HG03342 (cell line): ENCODE measurements around the gene SEC31B.

Experiments used
- ATAC-seq: cut with Tn5 transposase; IDR thresholded peaks from one replicate; pipeline ENCODE4 v1.9.1; 2021; ENCODE audit warnings: mild to moderate bottlenecking, moderate library complexity; ENCODE audit not compliant: unreplicated experiment

Gene SEC31B

DNA sequence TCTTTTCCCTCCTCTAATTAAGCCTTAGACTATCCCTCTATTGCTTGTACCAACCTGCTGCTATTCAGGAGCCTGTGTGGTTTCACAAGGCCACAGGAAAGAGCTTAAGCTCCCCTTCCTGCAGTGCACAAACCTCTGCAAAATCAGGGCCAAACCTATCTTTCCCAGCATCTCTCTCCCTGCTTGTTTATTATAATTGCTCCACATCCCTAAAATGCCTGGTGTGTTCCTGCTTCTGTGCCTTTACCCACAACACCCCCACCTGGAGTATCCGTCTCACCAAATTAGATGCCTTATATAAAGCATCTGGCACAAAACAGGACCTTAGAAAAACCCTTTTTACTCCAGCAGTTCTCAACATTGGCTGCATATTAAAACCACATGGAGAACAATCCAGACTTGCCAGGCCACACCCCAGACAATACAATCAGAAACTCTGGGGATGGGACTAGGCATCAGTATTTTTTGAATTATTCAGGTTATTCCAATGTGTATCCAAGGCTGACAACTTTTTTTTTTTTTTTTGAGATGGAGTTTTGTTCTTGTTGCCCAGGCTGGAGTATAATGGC, 16.7 kb downstream of the SEC31B start:
- no peak for ATAC-seq

DNA sequence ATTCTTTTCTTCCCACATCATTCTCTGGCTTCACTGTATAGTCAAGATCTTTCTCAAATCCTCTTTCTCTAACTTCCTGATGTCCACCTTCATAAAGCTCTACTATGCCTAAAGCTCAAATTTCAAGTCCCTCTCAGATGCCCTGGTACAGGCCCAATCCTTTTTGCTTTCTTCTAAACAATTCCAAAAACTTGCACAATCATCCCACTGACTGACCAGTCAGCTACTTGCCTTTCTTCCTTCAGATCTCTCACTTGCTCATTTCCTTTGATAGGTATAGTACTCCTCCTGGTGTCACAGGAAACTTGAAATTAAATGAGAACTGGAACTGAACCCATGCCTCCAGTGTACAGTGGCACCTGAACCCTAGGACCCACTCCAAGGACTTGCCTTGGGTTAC, 18.2 kb downstream of the SEC31B start:
- no peak for ATAC-seq

DNA sequence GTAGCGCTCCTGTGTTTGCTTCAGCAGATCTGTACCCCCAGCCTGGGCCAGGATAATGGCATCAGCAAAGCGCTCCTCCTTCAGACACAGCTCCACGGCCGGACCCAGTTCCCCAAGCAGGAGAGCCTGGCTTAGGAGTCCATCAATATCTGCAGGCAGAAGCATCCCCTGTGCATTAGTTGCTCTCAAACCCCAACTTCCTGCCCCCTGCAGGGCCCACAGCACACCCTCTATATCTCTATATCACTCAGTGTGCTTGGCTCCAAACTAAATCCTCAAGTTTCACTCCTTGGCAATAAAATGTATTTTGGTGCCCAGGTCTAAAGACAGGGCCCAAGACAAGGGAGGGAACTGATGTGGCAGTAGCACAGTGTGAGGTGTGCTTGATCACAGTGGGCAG, 21.6 kb downstream of the SEC31B start:
- no peak for ATAC-seq

DNA sequence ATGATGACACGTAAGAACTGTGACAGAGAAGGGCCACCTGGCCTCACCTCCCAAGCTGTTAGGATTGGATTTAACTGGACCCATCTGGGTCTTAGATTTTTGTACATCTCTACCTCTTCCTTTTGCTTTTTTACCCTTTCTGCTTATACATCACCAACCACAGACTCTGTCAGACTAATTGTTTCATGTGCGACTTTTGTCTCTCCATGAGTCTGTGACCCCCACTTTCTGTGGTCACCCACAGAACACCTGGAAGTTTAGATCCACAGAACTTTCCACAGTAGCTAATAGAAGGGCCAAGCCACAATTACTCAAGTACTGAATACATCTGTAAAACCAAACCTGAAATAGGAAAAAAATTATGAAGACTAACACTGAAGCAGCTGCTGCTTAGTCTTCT, 23.1 kb downstream of the SEC31B start:
- no peak for ATAC-seq

DNA sequence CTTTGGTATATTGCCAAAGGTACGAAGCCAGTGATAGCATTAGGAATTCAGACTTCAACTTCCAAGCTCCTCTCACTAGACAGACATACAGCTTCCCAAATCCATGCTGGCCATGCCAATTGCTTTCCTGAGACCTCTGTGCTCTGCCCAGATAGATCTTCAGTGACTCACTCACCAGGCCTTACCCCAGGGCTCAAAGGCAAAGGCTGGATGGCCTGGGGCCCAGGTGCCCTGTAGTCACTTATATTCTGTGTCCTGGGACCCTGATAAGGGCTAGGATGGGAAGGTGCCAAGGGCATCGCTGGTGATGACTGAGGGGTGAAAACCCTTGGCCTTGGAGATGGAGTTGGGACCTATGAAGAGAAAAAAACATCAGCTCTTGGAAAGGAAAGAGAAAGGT, 29.1 kb downstream of the SEC31B start:
- ATAC-seq: no peak

- ATAC-seq: no peak
Measured at GRCh38 chr10:100489396-100489795, 30.3 kb downstream of the SEC31B start.

GRCh38 chr10:100487529-100487928, 32.1 kb downstream of the SEC31B start:
- no peak for ATAC-seq

GRCh38 chr10:100485801-100486495, 33.7 kb downstream of the SEC31B start:
- no peak for ATAC-seq

DNA sequence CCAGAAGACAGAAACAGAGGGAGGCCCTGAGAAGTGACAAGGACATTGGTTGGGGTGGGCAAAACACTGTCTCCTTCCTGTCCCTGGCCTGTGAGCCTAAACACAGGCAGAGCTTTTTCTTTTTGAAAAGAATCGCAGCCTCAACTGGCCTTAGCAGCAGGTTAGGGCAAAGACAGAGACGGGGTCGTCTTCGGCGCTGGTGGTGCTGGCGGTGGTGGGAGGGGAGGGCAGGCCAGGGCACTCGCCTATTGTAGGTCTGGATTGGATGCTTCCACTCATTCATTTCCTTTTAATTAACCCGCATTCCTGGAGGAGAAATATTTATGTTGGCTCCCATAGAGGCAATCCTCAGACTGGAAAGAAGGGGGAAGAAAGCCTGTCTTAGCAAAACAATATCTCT, 34.3 kb downstream of the SEC31B start:
- ATAC-seq: no peak

- no peak for ATAC-seq
Measured at GRCh38 chr10:100483876-100484666, 35.6 kb downstream of the SEC31B start.

GRCh38 chr10:100482834-100483185, 36.9 kb downstream of the SEC31B start:
- ATAC-seq: no peak

DNA sequence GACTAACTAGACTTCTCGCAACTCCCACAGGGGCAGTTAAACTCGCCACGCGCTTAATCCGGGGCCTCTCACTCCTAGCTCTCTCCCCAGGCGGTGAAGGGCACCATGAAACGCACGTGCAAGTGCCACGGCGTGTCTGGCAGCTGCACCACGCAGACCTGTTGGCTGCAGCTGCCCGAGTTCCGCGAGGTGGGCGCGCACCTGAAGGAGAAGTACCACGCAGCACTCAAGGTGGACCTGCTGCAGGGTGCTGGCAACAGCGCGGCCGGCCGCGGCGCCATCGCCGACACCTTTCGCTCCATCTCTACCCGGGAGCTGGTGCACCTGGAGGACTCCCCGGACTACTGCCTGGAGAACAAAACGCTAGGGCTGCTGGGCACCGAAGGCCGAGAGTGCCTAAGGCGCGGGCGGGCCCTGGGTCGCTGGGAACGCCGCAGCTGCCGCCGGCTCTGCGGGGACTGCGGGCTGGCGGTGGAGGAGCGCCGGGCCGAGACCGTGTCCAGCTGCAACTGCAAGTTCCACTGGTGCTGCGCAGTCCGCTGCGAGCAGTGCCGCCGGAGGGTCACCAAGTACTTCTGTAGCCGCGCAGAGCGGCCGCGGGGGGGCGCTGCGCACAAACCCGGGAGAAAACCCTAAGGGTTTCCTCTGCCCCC, 37.4 kb downstream of the SEC31B start:
- ATAC-seq: peak; percentile 33

DNA sequence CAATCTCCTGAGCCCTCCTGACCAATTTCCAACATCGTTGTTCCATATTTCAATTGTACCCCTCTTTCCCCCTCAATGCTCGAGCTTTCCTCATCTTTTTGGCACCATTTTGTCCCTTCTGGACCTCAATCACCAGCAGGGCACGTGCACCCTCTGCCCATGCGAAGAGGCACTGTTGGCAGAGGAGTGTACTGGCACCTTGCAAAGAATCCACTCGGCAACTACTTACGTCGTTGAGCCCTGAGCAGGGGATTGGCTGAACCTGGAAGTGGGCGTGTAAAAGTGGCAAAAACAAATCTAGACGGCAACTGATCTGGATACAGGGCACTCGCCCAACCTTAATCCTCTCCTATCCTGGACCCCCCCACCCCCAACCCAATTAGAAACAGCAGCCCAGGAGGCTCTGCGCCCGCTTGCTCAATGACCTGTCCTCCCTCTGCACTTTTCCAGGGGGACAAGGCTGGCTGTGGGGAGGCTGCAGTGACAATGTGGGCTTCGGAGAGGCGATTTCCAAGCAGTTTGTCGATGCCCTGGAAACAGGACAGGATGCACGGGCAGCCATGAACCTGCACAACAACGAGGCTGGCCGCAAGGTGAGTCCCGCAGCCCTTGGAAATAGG, 38.1 kb downstream of the SEC31B start:
- peak; percentile 98 for ATAC-seq

- ATAC-seq: no peak
Measured at GRCh38 chr10:100480002-100480401, 39.7 kb downstream of the SEC31B start.

- ATAC-seq: no peak
Measured at GRCh38 chr10:100479037-100479436, 40.6 kb downstream of the SEC31B start.

DNA sequence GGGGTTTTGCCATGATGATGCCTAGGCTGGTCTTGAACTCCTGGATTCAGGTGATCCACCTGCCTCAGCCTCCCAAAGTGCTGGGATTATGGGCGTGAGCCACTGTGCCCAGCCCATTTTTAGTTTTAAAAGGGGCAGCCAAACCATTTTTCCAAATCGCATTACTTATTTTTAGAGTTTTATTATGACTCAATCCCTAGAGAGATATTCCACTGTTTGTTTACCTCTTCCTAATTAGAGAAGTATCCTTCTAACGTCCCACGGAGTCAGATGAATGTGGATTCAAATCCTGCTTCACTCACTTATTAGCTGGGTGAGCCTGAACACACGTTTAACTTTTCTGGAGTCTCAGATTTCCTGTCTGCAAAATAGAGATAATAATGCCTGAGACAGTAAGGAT, 41.7 kb downstream of the SEC31B start:
- ATAC-seq: no peak

- ATAC-seq: no peak
Measured at GRCh38 chr10:100470367-100470766, 49.3 kb downstream of the SEC31B start.

- no peak for ATAC-seq
Measured at GRCh38 chr10:100469756-100470155, 49.9 kb downstream of the SEC31B start.

DNA sequence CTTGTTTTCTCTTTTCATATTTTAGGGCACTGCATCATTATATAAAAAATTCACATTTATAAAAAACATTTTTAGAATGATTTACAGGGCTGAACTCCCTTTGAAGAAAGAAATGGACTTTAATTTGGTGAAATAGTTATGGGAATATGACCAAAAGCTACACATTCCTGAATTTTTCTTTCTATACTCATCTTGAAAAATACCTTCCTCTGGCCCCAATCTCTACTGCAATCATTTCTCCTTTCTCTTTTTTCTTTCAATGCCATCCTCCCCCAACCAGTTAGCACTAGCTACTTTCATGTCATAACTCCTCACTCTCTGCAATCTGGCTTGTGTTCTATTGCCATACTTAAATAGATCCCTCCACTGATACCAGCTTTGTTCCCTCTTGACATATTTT, 50.7 kb downstream of the SEC31B start:
- no peak for ATAC-seq

DNA sequence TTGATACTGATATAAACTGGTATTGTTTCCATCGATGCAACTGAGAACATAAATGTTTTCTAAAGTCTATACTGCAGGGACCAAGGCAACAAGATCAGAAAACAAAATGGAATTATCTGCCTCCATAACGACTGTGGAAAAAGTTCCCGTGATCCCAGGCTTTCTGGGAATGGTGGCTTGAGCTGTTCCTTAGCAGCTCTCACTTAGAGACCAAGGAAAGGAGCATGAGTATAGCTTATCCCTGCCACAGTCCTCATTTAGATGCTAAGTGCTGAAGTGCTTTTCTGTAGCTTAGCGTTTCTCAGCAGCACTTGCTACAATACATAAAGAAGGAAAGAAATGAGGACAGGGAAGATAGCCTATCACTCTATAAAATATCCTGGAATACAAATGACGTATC, 51.3 kb downstream of the SEC31B start:
- ATAC-seq: no peak

GRCh38 chr10:100462709-100463108, 57.0 kb downstream of the SEC31B start, which contains the start of gene WNT8B:
TSS of gene WNT8B (plus strand) at chr10:100463009. CDS start at chr10:100463169, 160 bp downstream.
- no peak for ATAC-seq
